KG1 (cell line): ENCODE measurements around the gene GUK1.

Experiments
- DNase-seq: peaks from one replicate; lab custom pipeline; 2025; lab: John Stamatoyannopoulos, UW

The GUK1 gene

GRCh38 chr1:228139931-228140723 lies at the start of gene GUK1:
Gene GUK1 (plus strand): TSS chr1:228140279. CDS start chr1:228140303, 24 bp downstream.
- peak; percentile 98 for DNase-seq

- DNase-seq: no peak
Observed at GRCh38 chr1:228090613-228091081, 49.4 kb upstream of the GUK1 start.

GRCh38 chr1:228091084-228091483 lies 49.0 kb upstream of the GUK1 start:
- no peak for DNase-seq

GRCh38 chr1:228092342-228093049 lies 47.6 kb upstream of the GUK1 start:
- no peak for DNase-seq

GRCh38 chr1:228093050-228093906 lies 46.8 kb upstream of the GUK1 start:
- DNase-seq: no peak

- no peak for DNase-seq
Observed at GRCh38 chr1:228094432-228095016, 45.6 kb upstream of the GUK1 start.

GRCh38 chr1:228095161-228095560 lies 44.9 kb upstream of the GUK1 start:
- DNase-seq: no peak

GRCh38 chr1:228095938-228096337 lies 44.1 kb upstream of the GUK1 start:
- no peak for DNase-seq

GRCh38 chr1:228096416-228097332 lies 43.4 kb upstream of the GUK1 start:
- no peak for DNase-seq

- no peak for DNase-seq
Observed at GRCh38 chr1:228097333-228098081, 42.6 kb upstream of the GUK1 start.

GRCh38 chr1:228098323-228098931 lies 41.7 kb upstream of the GUK1 start:
- DNase-seq: no peak

GRCh38 chr1:228099331-228099732 lies 40.7 kb upstream of the GUK1 start:
- no peak for DNase-seq

- DNase-seq: no peak
Observed at GRCh38 chr1:228100822-228101613, 39.1 kb upstream of the GUK1 start.

- DNase-seq: no peak
Observed at GRCh38 chr1:228101614-228101993, 38.5 kb upstream of the GUK1 start.

GRCh38 chr1:228101994-228102790 lies 37.9 kb upstream of the GUK1 start:
- no peak for DNase-seq

GRCh38 chr1:228102791-228103620 lies 37.1 kb upstream of the GUK1 start, which contains the start of gene C1orf35:
Gene C1orf35 (minus strand): TSS chr1:228103325. CDS start chr1:228103227, 98 bp downstream.
- DNase-seq: peak; percentile 91
